ENCODE measurements around the gene PCSK4.

Gene PCSK4

GRCh38 chr19:1435378-1435989, 54.7 kb downstream of the PCSK4 start:
- no peak for DNase-seq

- no peak for DNase-seq
These were observed 55.5 kb downstream of the PCSK4 start for GRCh38 chr19:1434577-1435060.

- DNase-seq = no peak
These were observed 56.1 kb downstream of the PCSK4 start for GRCh38 chr19:1434040-1434366.

GRCh38 chr19:1433119-1434039, 56.8 kb downstream of the PCSK4 start:
- no peak for DNase-seq

GRCh38 chr19:1432507-1432887, 57.7 kb downstream of the PCSK4 start:
- no peak for DNase-seq

- DNase-seq = no peak
These were observed 58.2 kb downstream of the PCSK4 start for GRCh38 chr19:1431759-1432506.

All from NCI-H1694 treated with DMSO at 0.1 percent for 48 hours (cell line).